Ecto neural progenitor cell (in vitro differentiated cells): ENCODE measurements around the gene LIAS.
"Not testable (repeated sequence)": the region's sequence is repeated elsewhere in the genome, so short reads cannot be mapped to it uniquely, and the experiment has no call there.

Experiments used
- DNase-seq: peaks from one replicate; pipeline ENCODE4 v3.0.0-alpha.2; 2018; ENCODE audit warnings: low spot score

The LIAS gene

GRCh38 chr4:39452860-39453587, 5.8 kb upstream of the LIAS start:
- no peak for DNase-seq

GRCh38 chr4:39453738-39454137, 5.1 kb upstream of the LIAS start:
- DNase-seq, result no peak

- DNase-seq, result no peak
Measured at GRCh38 chr4:39455486-39455885, 3.4 kb upstream of the LIAS start.

DNA sequence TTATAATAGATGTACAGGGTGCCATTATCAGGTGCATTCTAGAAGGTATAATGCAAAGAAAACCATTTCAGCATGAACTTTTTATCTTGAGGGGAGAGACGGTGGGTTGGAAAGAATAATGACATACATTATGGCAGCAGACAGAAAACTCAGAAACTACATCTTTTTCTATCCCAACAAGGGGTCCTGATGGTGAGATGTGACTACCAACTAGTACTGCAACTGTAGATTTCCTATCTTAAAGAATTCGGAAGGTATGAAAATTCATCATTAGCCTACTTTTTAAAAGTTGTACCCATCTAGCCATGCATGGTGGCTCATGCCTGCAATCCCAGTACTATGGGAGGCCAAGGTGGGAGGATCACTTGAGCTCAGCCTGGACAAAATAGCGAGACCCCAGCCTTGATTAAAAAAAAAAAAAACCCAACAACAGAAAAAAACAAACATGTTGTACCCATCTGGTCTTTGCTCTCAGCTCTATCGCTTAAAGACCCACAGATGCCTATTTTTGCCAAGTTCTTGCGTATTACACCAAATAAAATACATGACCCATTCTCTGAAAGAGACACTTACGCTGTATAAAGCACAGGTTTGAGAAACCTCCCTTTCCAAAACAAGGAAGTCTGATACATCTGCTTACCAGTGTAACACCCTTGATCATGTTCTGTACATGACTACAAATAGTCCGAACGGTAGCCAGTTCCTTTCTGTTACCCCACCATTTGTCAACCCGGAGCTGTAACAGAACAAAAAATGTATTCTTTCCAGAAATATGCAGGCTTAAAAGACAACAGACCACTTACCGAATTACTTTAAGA, 1.7 kb upstream of the LIAS start:
- DNase-seq, result no peak

- DNase-seq, result not testable (repeated sequence)
Measured at GRCh38 chr4:39458161-39458504, 723 bp upstream of the LIAS start.

DNA sequence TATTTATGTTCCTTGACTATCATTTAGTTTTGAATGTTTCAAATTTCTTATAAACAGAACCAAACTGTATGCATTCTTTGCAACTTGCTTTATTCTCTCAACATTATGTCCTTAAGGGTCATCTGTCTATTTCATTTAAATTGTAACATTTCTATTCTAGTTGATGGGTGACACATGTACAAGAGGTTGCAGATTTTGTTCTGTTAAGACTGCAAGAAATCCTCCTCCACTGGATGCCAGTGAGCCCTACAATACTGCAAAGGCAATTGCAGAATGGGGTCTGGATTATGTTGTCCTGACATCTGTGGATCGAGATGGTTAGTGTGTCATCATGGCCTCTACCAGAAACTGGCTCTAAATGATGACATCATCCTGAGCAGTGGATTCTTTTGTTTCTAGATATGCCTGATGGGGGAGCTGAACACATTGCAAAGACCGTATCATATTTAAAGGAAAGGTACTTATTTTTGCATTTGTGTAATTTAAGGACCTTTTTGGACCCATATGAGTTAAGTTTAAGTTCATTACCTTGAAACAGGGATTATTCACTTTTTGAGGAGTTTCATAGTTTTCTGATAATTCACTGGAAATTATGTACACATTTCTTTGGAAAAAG, 6.1 kb downstream of the LIAS start:
- DNase-seq, result no peak

DNA sequence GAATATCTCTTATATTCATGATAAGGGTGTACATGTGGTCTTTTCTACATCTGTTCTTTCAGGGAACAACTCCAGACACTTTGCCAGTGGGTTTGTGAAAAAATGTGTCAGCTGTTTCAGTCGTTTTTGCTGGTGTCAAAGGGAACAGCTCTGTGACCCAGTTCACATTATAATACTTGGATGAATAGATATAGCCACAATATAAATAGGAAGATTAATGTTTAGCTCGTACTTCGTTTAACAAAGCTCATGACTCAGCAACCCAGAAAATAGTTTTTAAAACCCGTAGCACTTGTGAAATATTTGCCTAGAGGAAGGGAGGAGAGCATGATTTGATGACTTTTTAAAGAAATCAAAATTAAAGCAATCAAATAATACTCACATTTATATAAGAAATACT, 7.9 kb downstream of the LIAS start:
- DNase-seq, result no peak

GRCh38 chr4:39467464-39467863, 8.6 kb downstream of the LIAS start:
- DNase-seq, result no peak

DNA sequence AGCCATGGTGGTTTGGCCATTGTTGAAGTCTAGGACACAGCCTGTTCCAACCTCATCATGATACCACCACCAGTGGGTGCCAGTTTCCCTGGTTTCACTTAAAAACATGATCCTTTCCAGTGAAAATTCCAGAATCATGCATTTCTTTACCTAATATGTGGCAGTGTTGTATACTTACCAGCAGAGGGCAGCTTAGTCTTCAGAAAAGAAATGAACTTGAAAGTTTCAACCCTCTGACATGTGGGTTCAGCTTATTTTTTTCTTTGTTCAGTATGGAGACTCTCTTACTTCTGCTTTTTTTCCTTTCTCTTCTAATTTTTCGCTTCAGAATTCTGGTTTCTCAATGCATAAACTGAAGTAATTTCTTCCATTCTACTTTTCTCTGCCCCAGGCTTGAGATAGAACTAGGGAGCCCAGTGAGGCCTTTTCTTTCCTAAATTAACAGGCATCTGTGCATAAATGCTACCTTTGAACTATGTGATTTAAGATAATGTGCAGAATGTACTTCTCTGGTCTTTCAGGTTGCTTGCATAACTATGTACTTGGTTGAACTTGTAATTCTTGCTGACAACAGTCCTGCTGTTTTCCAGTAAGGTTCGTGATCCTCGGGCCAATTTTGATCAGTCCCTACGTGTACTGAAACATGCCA, 10.7 kb downstream of the LIAS start:
- peak; percentile 51 for DNase-seq

GRCh38 chr4:39470402-39470801, 11.5 kb downstream of the LIAS start:
- no peak for DNase-seq

- no peak for DNase-seq
Measured at GRCh38 chr4:39472396-39472795, 13.5 kb downstream of the LIAS start.

GRCh38 chr4:39476187-39476895, 17.5 kb downstream of the LIAS start:
- DNase-seq, result no peak

- no peak for DNase-seq
Measured at GRCh38 chr4:39480251-39480650, 21.4 kb downstream of the LIAS start.

DNA sequence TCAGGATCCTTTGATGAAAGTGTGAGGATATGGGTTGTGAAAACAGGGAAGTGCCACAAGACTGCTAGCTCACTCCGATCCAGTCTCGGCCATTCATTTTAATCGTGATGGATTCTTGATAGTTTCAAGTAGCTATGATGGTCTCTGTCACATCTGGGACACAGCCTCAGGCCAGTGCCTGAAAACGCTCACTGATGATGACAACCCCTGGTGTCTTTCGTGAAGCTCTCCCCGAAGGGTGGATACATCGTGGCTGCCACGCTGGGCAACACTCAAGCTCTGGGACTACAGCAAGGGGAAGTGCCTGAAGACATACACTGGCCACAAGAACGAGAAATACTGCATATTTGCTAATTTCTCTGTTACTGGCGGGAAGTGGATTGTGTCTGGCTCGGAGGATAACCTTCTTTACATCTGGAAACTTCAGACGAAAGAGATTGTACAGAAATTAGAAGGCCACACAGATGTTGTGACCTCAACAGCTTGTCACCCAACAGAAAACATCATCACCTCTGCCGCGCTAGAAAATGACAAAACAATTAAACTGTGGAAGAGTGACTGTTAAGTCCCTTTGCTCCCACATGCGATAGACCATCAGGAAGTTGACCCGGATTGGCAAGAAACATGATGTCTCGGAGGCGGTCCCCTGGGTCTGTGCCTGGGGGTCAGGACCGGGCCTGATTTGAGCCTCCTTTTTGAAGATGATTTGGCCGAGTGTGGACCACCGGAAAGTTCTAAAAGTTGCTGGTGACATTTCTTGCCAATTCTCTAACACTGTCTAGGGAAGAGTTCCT, 22.2 kb downstream of the LIAS start:
- no peak for DNase-seq

- DNase-seq, result no peak
Measured at GRCh38 chr4:39484582-39485272, 25.9 kb downstream of the LIAS start.

GRCh38 chr4:39486221-39486804, 27.5 kb downstream of the LIAS start:
- DNase-seq, result no peak

DNA sequence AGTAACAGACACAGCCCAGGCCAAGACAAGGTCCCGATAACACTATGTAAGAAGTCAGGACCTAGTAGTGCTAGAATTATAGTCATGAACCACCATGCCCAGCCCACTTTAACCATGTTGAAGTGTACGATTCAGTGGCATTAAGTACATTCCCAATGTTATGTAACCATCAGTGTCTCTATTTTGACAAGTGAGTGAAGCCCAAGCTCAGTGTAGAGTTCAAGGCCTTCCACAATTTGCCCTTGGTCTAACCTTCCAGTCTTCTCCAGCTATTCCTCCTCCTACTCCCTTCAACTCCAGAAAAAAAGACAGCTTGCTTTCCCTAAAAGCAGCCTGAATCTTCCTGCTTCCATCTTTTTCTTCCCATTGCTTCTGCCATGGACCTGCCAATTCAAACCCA, 31.5 kb downstream of the LIAS start:
- no peak for DNase-seq

- no peak for DNase-seq
Measured at GRCh38 chr4:39494354-39494753, 35.5 kb downstream of the LIAS start.

GRCh38 chr4:39495446-39496213, 36.8 kb downstream of the LIAS start:
- no peak for DNase-seq
